Endothelial cell of umbilical vein (primary cell): ENCODE measurements around the gene S100A16.

ENCODE experiments used
- CTCF ChIP-seq, 2 donors: IDR thresholded peaks; 1 replicate in 1 of 2; 2 replicates in 1 of 2; pipeline ENCODE4 v1.5.1; 2011; ENCODE audit warnings: low read length in 2 of 2, mild to moderate bottlenecking in 2 of 2, moderate library complexity in 2 of 2, control low read depth in 1 of 2, inconsistent platforms in 1 of 2, low read depth in 1 of 2; ENCODE audit not compliant: insufficient read depth in 1 of 2; ENCODE audit errors: extremely low read depth in 1 of 2
- EZH2 ChIP-seq: IDR thresholded peaks from 2 replicates; pipeline ENCODE4 v1.6.1; 2012; ENCODE audit warnings: borderline replicate concordance, low read depth, mild to moderate bottlenecking, moderate library complexity, low read length, inconsistent platforms; ENCODE audit not compliant: severe bottlenecking

- no peak for TF ChIP-seq CTCF (IDR thresholded peaks at IDR 0.05; ENCODE audit: extremely low read depth in 1 of 2, insufficient read depth in 1 of 2, low read depth in 1 of 2, low read length in 2 of 2)
- no peak for TF ChIP-seq EZH2
Observed at GRCh38 chr1:153578936-153579335, 34.0 kb downstream of the S100A16 start.
